GM23338 (cell line): ENCODE measurements around the gene DDX19B. TPM values are rescaled to one million over a fixed set of nuclear protein-coding genes. Genes with fewer than 3 reads are reported as not detected.
A peak's percentile ranks its signal among the peaks of the same experiment; 100 is the strongest.

ENCODE experiments used
- ATAC-seq: fragments of 200-7000 bp; cut with Tn5 transposase; 3 replicates; pipeline ENCODE4 v1.9.1; 2020
- DNase-seq: peaks from one replicate; pipeline ENCODE4 v3.0.0-alpha.2; 2015; ENCODE audit warnings: low spot score
- H2AFZ ChIP-seq: fragments of 200-600 bp; sonication (generic); 2 replicates; pipeline ENCODE4 v1.8.0; 2016; ENCODE audit warnings: antibody characterized with exemption, mild to moderate bottlenecking, moderate library complexity
- H3F3A ChIP-seq: fragments of 200-600 bp; sonication (generic); replicated peaks from 2 replicates; pipeline ENCODE4 v1.8.0; 2017; ENCODE audit warnings: antibody characterized with exemption, mixed run types, low read depth
- H3K27ac ChIP-seq: fragments of 200-600 bp; sonication (generic); 2 replicates; pipeline ENCODE4 v1.6.1; 2016; ENCODE audit warnings: low read depth
- H3K27me3 ChIP-seq: fragments of 200-600 bp; sonication (generic); 2 replicates; pipeline ENCODE4 v1.8.0; 2016; ENCODE audit warnings: mild to moderate bottlenecking, mixed run types, moderate library complexity; ENCODE audit not compliant: insufficient read depth
- H3K36me3 ChIP-seq: fragments of 200-600 bp; sonication (generic); 2 replicates; pipeline ENCODE4 v1.8.0; 2016; ENCODE audit warnings: mild to moderate bottlenecking; ENCODE audit not compliant: insufficient read depth
- H3K4me1 ChIP-seq: fragments of 200-600 bp; sonication (generic); 2 replicates; pipeline ENCODE4 v1.8.0; 2016; ENCODE audit warnings: mild to moderate bottlenecking, moderate library complexity; ENCODE audit not compliant: insufficient read depth
- H3K4me2 ChIP-seq: fragments of 200-600 bp; sonication (generic); 2 replicates; pipeline ENCODE4 v1.7.1; 2017; ENCODE audit warnings: mixed run types
- H3K4me3 ChIP-seq: fragments of 200-600 bp; sonication (generic); 2 replicates; pipeline ENCODE4 v1.6.1; 2016; ENCODE audit warnings: mixed run types
- H3K79me2 ChIP-seq: fragments of 200-600 bp; sonication (generic); replicated peaks from 2 replicates; pipeline ENCODE4 v1.8.0; 2017; ENCODE audit warnings: mild to moderate bottlenecking; ENCODE audit not compliant: insufficient read depth
- H3K9me2 ChIP-seq: fragments of 200-600 bp; sonication (generic); 2 replicates; pipeline ENCODE4 v1.8.0; 2017; ENCODE audit not compliant: insufficient read depth
- H4K20me1 ChIP-seq: fragments of 200-600 bp; sonication (generic); replicated peaks from 2 replicates; pipeline ENCODE4 v1.8.0; 2017; ENCODE audit warnings: mild to moderate bottlenecking; ENCODE audit not compliant: insufficient read depth
- H3K27ac Mint-ChIP-seq: 2 replicates; pipeline ENCODE4 v1.8.0; 2020; ENCODE audit warnings: inconsistent platforms, mild to moderate bottlenecking, moderate library complexity, mixed read lengths
- H3K27me3 Mint-ChIP-seq: 3 replicates; pipeline ENCODE4 v1.8.0; 2022; ENCODE audit warnings: low read depth, mild to moderate bottlenecking, moderate library complexity, mixed read lengths, inconsistent platforms; ENCODE audit not compliant: insufficient read depth, poor library complexity
- H3K36me3 Mint-ChIP-seq: 3 replicates; pipeline ENCODE4 v1.8.0; 2021; ENCODE audit warnings: low read depth, mild to moderate bottlenecking, inconsistent platforms, moderate library complexity, mixed read lengths
- H3K4me1 Mint-ChIP-seq: 3 replicates; pipeline ENCODE4 v1.8.0; 2020; ENCODE audit warnings: mild to moderate bottlenecking, inconsistent platforms, mixed read lengths
- H3K4me3 Mint-ChIP-seq: 3 replicates; pipeline ENCODE4 v1.8.0; 2021; ENCODE audit warnings: moderate library complexity, mild to moderate bottlenecking, inconsistent platforms, mixed read lengths
- H3K9me3 Mint-ChIP-seq: 3 replicates; pipeline ENCODE4 v1.8.0; 2020; ENCODE audit warnings: moderate library complexity, mild to moderate bottlenecking, inconsistent platforms, mixed read lengths
- CREB1 ChIP-seq: fragments of 250-450 bp; sonication (Bioruptor Pico); IDR thresholded peaks from 2 replicates; pipeline ENCODE4 v1.5.0; 2020; ENCODE audit warnings: low read depth, mild to moderate bottlenecking, moderate library complexity
- CTCF ChIP-seq, 2 experiments: fragments of 200-600 bp in 1 of 2; sonication (generic) in 1 of 2; conservative IDR thresholded peaks; 2 replicates each; pipeline versions ENCODE4 v1.5.1 to v1.6.1; 2016 to 2017; ENCODE audit warnings: antibody characterized with exemption in 2 of 2, low read depth in 2 of 2, mild to moderate bottlenecking in 2 of 2, moderate library complexity in 1 of 2
- ETS1 ChIP-seq: IDR thresholded peaks from 2 replicates; pipeline ENCODE4 v1.6.1; 2016; ENCODE audit warnings: antibody characterized with exemption
- EZH2 ChIP-seq: fragments of 200-600 bp; sonication (generic); IDR thresholded peaks from one replicate; pipeline ENCODE4 v1.8.0; 2017; ENCODE audit warnings: antibody characterized with exemption, mild to moderate bottlenecking, low read depth; ENCODE audit not compliant: unreplicated experiment
- EZH2phosphoT487 ChIP-seq: fragments of 200-600 bp; sonication (generic); IDR thresholded peaks from one replicate; pipeline ENCODE4 v1.8.1; 2018; ENCODE audit warnings: antibody characterized with exemption; ENCODE audit not compliant: unreplicated experiment
- JUNB ChIP-seq: IDR thresholded peaks from one replicate; pipeline ENCODE4 v1.6.1; 2016; ENCODE audit warnings: antibody characterized with exemption; ENCODE audit not compliant: unreplicated experiment
- NANOG ChIP-seq: IDR thresholded peaks from 2 replicates; pipeline ENCODE4 v1.6.1; 2016; ENCODE audit warnings: antibody characterized with exemption, borderline replicate concordance
- ZNF114 ChIP-seq: fragments of 250-450 bp; sonication (Bioruptor Pico); IDR thresholded peaks from 2 replicates; pipeline ENCODE4 v1.5.0; 2020; ENCODE audit warnings: mild to moderate bottlenecking, moderate library complexity
- ZNF331 ChIP-seq: fragments of 250-450 bp; sonication (Bioruptor Pico); IDR thresholded peaks from 2 replicates; pipeline ENCODE4 v1.5.0; 2020; ENCODE audit warnings: low read depth, mild to moderate bottlenecking, moderate library complexity
- ZNF462 ChIP-seq: fragments of 250-450 bp; sonication (Bioruptor Pico); IDR thresholded peaks from 2 replicates; pipeline ENCODE4 v1.5.0; 2020; ENCODE audit warnings: mild to moderate bottlenecking, moderate library complexity
- polyA plus RNA-seq: library from polyadenylated mRNA; unstranded; fragments of >200 nt; fragmentation: Nextera tagmentation; extraction: Ambion mirVana; gene quantifications from 2 replicates; pipeline ENCODE4 v1.2.1, GENCODE V29; 2016
- total RNA-seq: library from RNA; depleted of rRNA; stranded (reverse); fragments of >200 nt; shearing (Covaris generic); gene quantifications from 2 replicates; pipeline ENCODE4 v1.2.3, GENCODE V29; 2014
- TF ChIP-seq, protein P1 (sequence below): IDR thresholded peaks from one replicate; pipeline ENCODE4 v1.6.1; 2018; ENCODE audit warnings: antibody characterized with exemption; ENCODE audit not compliant: unreplicated experiment

Gene DDX19B
- total and polyA plus RNA-seq, 2 experiments from 2014 or later: 42.2 to 45.8 TPM

DNA sequence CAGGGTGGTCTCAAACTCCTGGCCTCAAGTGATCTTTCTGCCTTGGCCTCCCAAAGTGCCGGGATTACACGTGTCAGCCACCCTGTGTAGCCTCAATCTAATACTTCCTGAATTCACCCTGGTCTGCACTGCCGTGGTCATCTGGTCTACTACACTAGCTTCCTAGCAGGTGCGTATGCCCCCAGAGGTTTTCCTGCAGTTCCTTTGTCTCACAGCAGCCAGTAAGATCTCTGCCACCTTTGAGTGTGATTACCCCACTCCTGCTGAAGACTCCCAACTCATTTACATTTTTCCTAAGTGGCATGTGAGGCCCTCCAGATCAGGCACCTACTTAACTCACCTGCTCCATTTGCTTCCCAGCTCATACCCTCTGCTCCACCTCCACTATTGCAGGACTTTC, 42.6 kb downstream of the DDX19B start (continued):
- no peak for TF ChIP-seq ETS1
- TF ChIP-seq NANOG: no peak
- TF ChIP-seq, protein P1, sequence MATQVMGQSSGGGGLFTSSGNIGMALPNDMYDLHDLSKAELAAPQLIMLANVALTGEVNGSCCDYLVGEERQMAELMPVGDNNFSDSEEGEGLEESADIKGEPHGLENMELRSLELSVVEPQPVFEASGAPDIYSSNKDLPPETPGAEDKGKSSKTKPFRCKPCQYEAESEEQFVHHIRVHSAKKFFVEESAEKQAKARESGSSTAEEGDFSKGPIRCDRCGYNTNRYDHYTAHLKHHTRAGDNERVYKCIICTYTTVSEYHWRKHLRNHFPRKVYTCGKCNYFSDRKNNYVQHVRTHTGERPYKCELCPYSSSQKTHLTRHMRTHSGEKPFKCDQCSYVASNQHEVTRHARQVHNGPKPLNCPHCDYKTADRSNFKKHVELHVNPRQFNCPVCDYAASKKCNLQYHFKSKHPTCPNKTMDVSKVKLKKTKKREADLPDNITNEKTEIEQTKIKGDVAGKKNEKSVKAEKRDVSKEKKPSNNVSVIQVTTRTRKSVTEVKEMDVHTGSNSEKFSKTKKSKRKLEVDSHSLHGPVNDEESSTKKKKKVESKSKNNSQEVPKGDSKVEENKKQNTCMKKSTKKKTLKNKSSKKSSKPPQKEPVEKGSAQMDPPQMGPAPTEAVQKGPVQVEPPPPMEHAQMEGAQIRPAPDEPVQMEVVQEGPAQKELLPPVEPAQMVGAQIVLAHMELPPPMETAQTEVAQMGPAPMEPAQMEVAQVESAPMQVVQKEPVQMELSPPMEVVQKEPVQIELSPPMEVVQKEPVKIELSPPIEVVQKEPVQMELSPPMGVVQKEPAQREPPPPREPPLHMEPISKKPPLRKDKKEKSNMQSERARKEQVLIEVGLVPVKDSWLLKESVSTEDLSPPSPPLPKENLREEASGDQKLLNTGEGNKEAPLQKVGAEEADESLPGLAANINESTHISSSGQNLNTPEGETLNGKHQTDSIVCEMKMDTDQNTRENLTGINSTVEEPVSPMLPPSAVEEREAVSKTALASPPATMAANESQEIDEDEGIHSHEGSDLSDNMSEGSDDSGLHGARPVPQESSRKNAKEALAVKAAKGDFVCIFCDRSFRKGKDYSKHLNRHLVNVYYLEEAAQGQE: no peak
- TF ChIP-seq CTCF (conservative IDR thresholded peaks at IDR 0.05; ENCODE audit: low read depth in 2 of 2): no peak
- no peak for TF ChIP-seq EZH2phosphoT487
- TF ChIP-seq ZNF114 (CRISPR knock-in tag): no peak
- no peak for TF ChIP-seq EZH2

DNA sequence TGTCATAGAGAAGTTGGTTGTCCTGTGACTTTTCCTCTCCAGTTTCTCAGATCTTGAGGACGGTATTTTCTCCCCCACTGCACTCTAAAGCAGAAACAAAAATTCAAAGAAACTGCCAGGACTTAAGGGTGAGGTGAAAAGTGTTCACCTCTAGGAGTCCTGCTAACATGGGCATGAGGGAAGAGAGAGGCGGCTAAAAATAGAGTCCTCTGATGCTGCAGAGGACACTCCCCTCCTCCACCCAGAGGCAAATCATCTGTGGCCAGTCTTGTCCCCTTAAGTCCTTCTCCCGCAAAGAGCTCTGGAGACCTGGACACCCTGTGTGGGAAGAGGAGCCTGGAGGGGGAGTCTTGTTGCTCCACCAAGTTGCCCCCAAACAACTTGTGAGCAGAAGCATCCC, 43.0 kb downstream of the DDX19B start:
- Histone ChIP-seq H3F3A (no peaks in the 10 kb centered on the region; the same call in 1 of the 2 replicates), H3K27ac (no peak overlapping the region), H3K36me3 (no peaks in the 10 kb centered on the region), H3K79me2 (peaks cover 2% of the 10 kb centered on the region), H2AFZ (no peak overlapping the region), H3K27me3 (no peaks in the 10 kb centered on the region), H3K4me1 (no peaks in the 10 kb centered on the region; the same call in 1 of the 2 replicates), H3K4me3 (no peak overlapping the region), H3K4me2 (0 out of 2 replicates have a peak overlapping the region, but pooled peaks have one; percentile 19), H3K9me2 (no peaks in the 10 kb centered on the region), H4K20me1 (no peaks in the 10 kb centered on the region)
- ATAC-seq: peak; percentile 10
- Mint-ChIP-seq H3K4me1 (peaks cover 18% of the 10 kb centered on the region), H3K36me3 (peaks cover 3% of the 10 kb centered on the region; the same call in 1 of the 3 replicates), H3K9me3 (no peaks in the 10 kb centered on the region), H3K27ac (peak overlapping the region; percentile 76), H3K4me3 (peak overlapping the region; percentile 2; the same call in 1 of the 3 replicates), H3K27me3 (peaks cover 5% of the 10 kb centered on the region)
- peak; percentile 37 for DNase-seq
- TF ChIP-seq JUNB: no peak
- TF ChIP-seq ZNF114 (CRISPR knock-in tag): no peak
- no peak for TF ChIP-seq EZH2phosphoT487
- TF ChIP-seq NANOG: no peak
- no peak for TF ChIP-seq ETS1
- no peak for TF ChIP-seq ZNF331 (CRISPR knock-in tag)
- TF ChIP-seq ZNF462 (CRISPR knock-in tag): no peak
- no peak for TF ChIP-seq CREB1 (CRISPR knock-in tag)
